GM12865 (cell line): ENCODE results near the gene TNIK.
A peak's percentile ranks its signal among the peaks of the same experiment; 100 is the strongest.

Experiments
- DNase-seq: peaks from one replicate; pipeline ENCODE4 v3.0.0; 2010; ENCODE audit warnings: low read depth
- H3K4me3 ChIP-seq: 2 replicates; pipeline ENCODE4 v1.5.1; 2011; ENCODE audit warnings: mild to moderate bottlenecking, low read depth, low read length, control low read depth
- CTCF ChIP-seq: IDR thresholded peaks from 2 replicates; pipeline ENCODE4 v1.5.1; 2011; ENCODE audit warnings: low read length, control low read depth, low read depth, inconsistent platforms; ENCODE audit not compliant: insufficient read depth; ENCODE audit errors: missing control alignments

Gene TNIK

GRCh38 chr3:171018156-171018935, 441.9 kb downstream of the TNIK start:
- H3K4me3 ChIP-seq, result no peak overlapping the region
- TF ChIP-seq CTCF, result peak; percentile 25
- no peak for DNase-seq

GRCh38 chr3:171013822-171014748, 446.1 kb downstream of the TNIK start:
- H3K4me3 ChIP-seq, result no peak overlapping the region
- TF ChIP-seq CTCF, result no peak
- no peak for DNase-seq

DNA sequence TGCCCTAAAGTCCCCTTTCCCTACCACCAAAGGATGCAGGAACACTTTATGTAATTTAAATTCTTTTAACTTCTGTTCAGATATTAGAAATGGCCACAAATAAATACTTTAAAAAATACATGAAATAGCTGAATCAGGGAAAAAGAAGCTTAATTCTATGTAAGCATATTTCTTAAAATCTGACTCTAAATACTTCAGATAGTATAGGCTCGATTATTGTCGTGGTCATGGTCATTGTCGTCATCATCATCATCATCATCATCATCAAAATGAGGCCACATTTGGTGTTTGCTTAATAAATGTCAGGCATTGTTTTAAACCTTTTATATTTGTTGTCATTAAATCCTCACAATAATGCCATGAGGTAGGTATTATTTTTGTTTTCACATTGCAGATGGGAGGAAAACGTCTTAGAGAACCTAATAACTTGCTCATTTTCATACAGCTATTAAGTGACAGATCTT, 448.3 kb downstream of the TNIK start:
- no peak for TF ChIP-seq CTCF
- no peak for DNase-seq
- H3K4me3 ChIP-seq, result no peak overlapping the region
